Glutamatergic neuron (in vitro differentiated cells): Measurements from ENCODE around the gene NAP1L1. TPM values are rescaled to one million over a fixed set of nuclear protein-coding genes. Genes with fewer than 3 reads are reported as not detected.

ENCODE experiments used
- DNase-seq: peaks from one replicate; pipeline ENCODE4 v3.0.0; 2022
- H3K27ac Mint-ChIP-seq: one replicate; pipeline ENCODE4 v1.8.0; 2020; ENCODE audit warnings: mild to moderate bottlenecking, mixed read lengths, inconsistent platforms; ENCODE audit not compliant: unreplicated experiment
- H3K27me3 Mint-ChIP-seq: one replicate; pipeline ENCODE4 v1.8.0; 2020; ENCODE audit warnings: mild to moderate bottlenecking, moderate library complexity, mixed read lengths, inconsistent platforms; ENCODE audit not compliant: unreplicated experiment
- H3K36me3 Mint-ChIP-seq: one replicate; pipeline ENCODE4 v1.8.0; 2020; ENCODE audit warnings: mild to moderate bottlenecking, mixed read lengths, inconsistent platforms; ENCODE audit not compliant: unreplicated experiment
- H3K4me1 Mint-ChIP-seq: one replicate; pipeline ENCODE4 v1.8.0; 2020; ENCODE audit warnings: mild to moderate bottlenecking, low read depth, mixed read lengths, inconsistent platforms; ENCODE audit not compliant: unreplicated experiment
- H3K4me3 Mint-ChIP-seq: one replicate; pipeline ENCODE4 v1.8.0; 2020; ENCODE audit warnings: mild to moderate bottlenecking, mixed read lengths, inconsistent platforms; ENCODE audit not compliant: unreplicated experiment
- H3K9me3 Mint-ChIP-seq: one replicate; pipeline ENCODE4 v1.8.0; 2020; ENCODE audit warnings: mild to moderate bottlenecking, moderate library complexity, mixed read lengths, inconsistent platforms; ENCODE audit not compliant: unreplicated experiment
- total RNA-seq: library from RNA; stranded (reverse); fragmentation: NEBNext Ultra II Directional; extraction: Animal tissue kit (Norgen Biotek cat#: 25700); gene quantifications from one replicate; pipeline ENCODE4 v1.2.1, GENCODE V29; 2021; ENCODE audit not compliant: unreplicated experiment
- TF ChIP-seq, protein P1 (sequence below): fragments of 200-600 bp; sonication (generic); IDR thresholded peaks from one replicate; pipeline ENCODE4 v1.5.0; 2021; ENCODE audit not compliant: partially characterized antibody, unreplicated experiment

The NAP1L1 gene
- total RNA-seq, 1 donor from 2014 or later, result 635 TPM

GRCh38 chr12:76012644-76013043, 71.8 kb downstream of the NAP1L1 start:
- Mint-ChIP-seq H3K4me3 (no peak overlapping the region), H3K4me1 (peaks cover 18% of the 10 kb centered on the region), H3K9me3 (peaks cover 3% of the 10 kb centered on the region), H3K36me3 (no peaks in the 10 kb centered on the region), H3K27ac (no peak overlapping the region), H3K27me3 (peaks cover 3% of the 10 kb centered on the region)
- DNase-seq, result no peak
- TF ChIP-seq, protein P1, sequence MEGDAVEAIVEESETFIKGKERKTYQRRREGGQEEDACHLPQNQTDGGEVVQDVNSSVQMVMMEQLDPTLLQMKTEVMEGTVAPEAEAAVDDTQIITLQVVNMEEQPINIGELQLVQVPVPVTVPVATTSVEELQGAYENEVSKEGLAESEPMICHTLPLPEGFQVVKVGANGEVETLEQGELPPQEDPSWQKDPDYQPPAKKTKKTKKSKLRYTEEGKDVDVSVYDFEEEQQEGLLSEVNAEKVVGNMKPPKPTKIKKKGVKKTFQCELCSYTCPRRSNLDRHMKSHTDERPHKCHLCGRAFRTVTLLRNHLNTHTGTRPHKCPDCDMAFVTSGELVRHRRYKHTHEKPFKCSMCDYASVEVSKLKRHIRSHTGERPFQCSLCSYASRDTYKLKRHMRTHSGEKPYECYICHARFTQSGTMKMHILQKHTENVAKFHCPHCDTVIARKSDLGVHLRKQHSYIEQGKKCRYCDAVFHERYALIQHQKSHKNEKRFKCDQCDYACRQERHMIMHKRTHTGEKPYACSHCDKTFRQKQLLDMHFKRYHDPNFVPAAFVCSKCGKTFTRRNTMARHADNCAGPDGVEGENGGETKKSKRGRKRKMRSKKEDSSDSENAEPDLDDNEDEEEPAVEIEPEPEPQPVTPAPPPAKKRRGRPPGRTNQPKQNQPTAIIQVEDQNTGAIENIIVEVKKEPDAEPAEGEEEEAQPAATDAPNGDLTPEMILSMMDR, result no peak

DNA sequence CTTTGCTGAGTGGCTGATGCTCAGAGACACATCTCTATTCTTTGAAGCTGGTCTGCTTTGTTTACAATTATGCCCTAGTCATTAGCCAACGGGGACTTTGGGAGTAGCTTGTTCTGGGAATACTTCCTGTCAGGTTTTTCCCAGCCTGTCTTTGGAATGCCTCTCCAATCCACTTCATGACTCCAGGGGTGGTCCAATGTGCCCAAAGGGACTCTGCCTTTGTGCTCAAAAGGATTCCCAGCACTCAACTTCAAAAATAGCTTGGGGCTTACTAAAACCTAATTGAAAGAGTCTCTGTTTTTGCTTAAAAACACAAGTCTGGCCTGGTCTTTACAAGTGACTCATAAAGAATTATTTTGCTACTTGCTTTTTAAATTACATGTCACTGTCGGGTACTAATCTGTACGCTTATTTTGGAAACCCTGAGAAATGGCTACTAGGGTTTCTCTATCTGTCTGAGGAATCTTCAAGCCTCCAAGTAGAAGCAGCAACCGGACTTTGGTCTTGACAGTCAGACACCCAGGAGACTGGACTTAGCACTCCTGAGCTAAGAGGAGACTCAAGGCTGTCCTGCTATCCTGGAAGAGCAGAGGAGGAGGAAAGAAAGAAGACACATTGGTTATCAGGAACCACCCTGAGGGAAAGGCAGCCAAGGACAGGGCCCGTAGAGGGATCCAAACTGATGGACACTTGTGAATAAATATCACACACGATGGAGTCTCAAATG, 73.6 kb downstream of the NAP1L1 start:
- H3K4me3 Mint-ChIP-seq, result no peak overlapping the region
- peaks cover 13% of the 10 kb centered on the region for H3K9me3 Mint-ChIP-seq
- H3K36me3 Mint-ChIP-seq, result no peaks in the 10 kb centered on the region
- TF ChIP-seq, protein P1, result no peak
- H3K4me1 Mint-ChIP-seq, result peaks cover 33% of the 10 kb centered on the region
- peaks cover 19% of the 10 kb centered on the region for H3K27me3 Mint-ChIP-seq
- no peak overlapping the region for H3K27ac Mint-ChIP-seq
- no peak for DNase-seq

DNA sequence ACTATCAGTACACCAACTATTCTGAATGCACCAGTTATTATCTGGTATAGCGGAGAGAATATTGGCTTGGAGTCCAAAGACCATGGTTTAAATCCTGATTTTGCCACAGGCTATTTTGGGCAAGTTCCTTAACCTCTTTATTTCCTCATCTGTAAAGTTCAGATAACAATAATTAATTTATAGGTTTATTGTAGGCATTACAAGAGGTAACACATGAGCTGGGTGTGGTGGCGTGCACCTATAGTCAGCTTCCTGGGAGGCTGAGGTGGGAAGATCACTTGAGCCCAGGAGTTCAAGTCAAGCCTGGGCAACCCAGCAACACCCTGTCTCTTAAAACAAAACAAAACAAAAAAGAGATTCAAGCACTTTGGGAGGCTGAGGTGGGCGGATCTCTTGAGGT, 76.1 kb downstream of the NAP1L1 start:
- Mint-ChIP-seq H3K27ac (no peak overlapping the region), H3K4me3 (no peak overlapping the region), H3K9me3 (peaks cover 13% of the 10 kb centered on the region), H3K36me3 (peaks cover 8% of the 10 kb centered on the region), H3K4me1 (peaks cover 39% of the 10 kb centered on the region), H3K27me3 (peaks cover 19% of the 10 kb centered on the region)
- TF ChIP-seq, protein P1, result no peak
- DNase-seq, result no peak

DNA sequence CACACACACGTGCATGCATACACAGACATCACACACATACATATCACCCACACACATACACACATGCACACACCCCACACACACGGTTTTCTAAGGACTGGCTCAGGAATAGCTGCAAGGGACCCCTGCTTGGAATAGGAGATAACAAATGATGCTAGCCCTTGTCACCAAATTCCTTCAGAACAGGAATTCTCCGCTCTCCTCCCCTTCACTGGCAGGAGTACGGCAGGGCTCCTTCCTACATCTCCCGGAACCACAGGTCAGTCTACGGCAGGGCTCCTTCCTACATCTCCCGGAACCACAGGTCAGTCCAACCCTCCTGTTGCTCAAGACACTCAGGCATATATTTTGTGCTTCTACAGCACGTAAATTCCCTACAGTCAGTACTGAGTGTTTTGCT, 76.8 kb downstream of the NAP1L1 start:
- Mint-ChIP-seq H3K27ac (peak overlapping the region; percentile 20), H3K27me3 (peaks cover 19% of the 10 kb centered on the region), H3K9me3 (peaks cover 13% of the 10 kb centered on the region), H3K4me3 (peak overlapping the region; percentile 17), H3K4me1 (peaks cover 42% of the 10 kb centered on the region), H3K36me3 (peaks cover 8% of the 10 kb centered on the region)
- TF ChIP-seq, protein P1, result no peak
- no peak for DNase-seq

DNA sequence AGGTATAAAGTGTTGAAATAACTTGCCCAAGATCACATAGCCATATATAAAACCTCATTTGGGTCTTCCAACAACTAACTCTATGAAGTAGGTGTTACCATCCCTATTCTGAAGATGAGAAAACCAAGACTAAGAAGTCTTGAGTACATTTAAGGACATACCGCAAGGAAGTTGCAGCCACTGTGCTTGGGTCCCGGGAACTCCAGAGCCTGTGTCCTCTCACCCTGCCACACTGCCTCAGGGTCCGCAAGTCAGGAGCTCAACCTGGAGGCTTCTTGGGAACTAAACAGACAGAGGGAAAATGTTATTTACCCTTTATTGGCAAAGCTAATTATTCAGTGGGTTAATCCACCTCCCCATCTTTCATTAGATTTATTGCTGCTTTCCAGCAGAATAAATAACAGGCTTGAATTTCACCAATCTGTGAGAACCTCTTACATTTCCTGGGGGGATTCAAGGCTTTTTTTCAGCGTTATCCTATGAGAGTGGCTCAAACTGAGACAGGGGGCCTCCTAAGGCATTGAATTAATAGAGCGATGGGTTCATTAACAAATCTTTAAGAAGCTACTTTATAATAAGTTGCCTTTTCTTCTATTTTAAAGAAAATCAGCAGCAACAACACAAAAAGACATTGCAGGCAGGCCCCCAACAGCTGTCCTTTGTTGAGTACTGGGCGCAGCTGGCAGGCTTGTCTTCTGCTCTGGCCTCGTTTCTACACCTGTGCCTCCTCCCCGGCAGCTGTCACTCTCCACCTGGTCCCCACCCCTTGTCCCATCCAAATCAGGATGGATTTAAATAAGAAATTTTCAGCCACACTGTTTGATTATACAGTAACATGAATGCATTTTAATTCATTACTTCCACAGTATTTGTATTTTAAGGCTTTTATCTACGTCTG, 78.2 kb downstream of the NAP1L1 start:
- H3K9me3 Mint-ChIP-seq, result peaks cover 13% of the 10 kb centered on the region
- H3K27ac Mint-ChIP-seq, result peak overlapping the region; percentile 20
- H3K36me3 Mint-ChIP-seq, result peaks cover 8% of the 10 kb centered on the region
- H3K4me3 Mint-ChIP-seq, result peak overlapping the region; percentile 55
- H3K27me3 Mint-ChIP-seq, result peaks cover 19% of the 10 kb centered on the region
- H3K4me1 Mint-ChIP-seq, result peaks cover 41% of the 10 kb centered on the region
- DNase-seq, result peak; percentile 57
- TF ChIP-seq, protein P1, result no peak
